Endothelial cell of umbilical vein (primary cell): ENCODE results near the gene SCPEP1. TPM values are rescaled to one million over a fixed set of nuclear protein-coding genes. Genes with fewer than 3 reads are reported as not detected.

Experiments
- BruUV-seq: library from RNA; stranded (reverse); fragments of 400-500 nt; replicated peaks from 2 replicates; lab custom pipeline; 2021; lab: Mats Ljungman, UMichigan
- CTCF ChIA-PET: fragments of 300-600, 350-600 bp; sonication (Branson Sonifier 250); formaldehyde crosslinking; loops from one replicate; lab custom pipeline; 2021; ENCODE audit warnings: antibody characterized with exemption, inconsistent platforms; lab: Charles Lee
- POLR2A ChIA-PET: fragments of 300-600, 350-600 bp; sonication (Branson Sonifier 250); formaldehyde crosslinking; loops from one replicate; lab custom pipeline; 2021; ENCODE audit warnings: antibody characterized with exemption, inconsistent platforms; lab: Charles Lee
- DNase-seq: peaks from one replicate; pipeline ENCODE4 v3.0.0-alpha.2; 2011; ENCODE audit warnings: low read depth, low spot score
- FAIRE-seq: peaks from 2 replicates; lab custom pipeline; 2011; peaks lifted over from hg19 to GRCh38; lab: Jason Lieb, UNC
- H2AFZ ChIP-seq: 2 replicates; pipeline ENCODE4 v1.6.0; 2012; ENCODE audit warnings: low read depth, low read length, control low read depth, inconsistent platforms
- H3K27ac ChIP-seq: 2 replicates; pipeline ENCODE4 v1.5.1; 2011; ENCODE audit warnings: low read depth, mild to moderate bottlenecking, control low read depth, low read length, moderate library complexity; ENCODE audit not compliant: insufficient read depth
- H3K27me3 ChIP-seq, 2 experiments: 2 replicates each; pipeline versions ENCODE4 v1.6.0 to v1.6.1; 2011; ENCODE audit warnings: low read length in 2 of 2, mixed read lengths in 1 of 2; ENCODE audit not compliant: control insufficient read depth in 2 of 2, insufficient read depth in 2 of 2
- H3K36me3 ChIP-seq, 2 experiments: 2 replicates in 1 of 2; 3 replicates in 1 of 2; pipeline ENCODE4 v1.5.1; 2011; ENCODE audit warnings: low read length in 2 of 2, mild to moderate bottlenecking in 1 of 2, moderate library complexity in 1 of 2; ENCODE audit not compliant: control insufficient read depth in 2 of 2, insufficient read depth in 2 of 2; ENCODE audit errors: extremely low read depth in 1 of 2
- H3K4me1 ChIP-seq: 3 replicates; pipeline ENCODE4 v1.5.1; 2011; ENCODE audit warnings: mild to moderate bottlenecking, low read length; ENCODE audit not compliant: control insufficient read depth, insufficient read depth; ENCODE audit errors: extremely low read depth
- H3K4me2 ChIP-seq: 2 replicates; pipeline ENCODE4 v1.6.1; 2011; ENCODE audit warnings: low read length, control low read depth, mixed read lengths; ENCODE audit not compliant: insufficient read depth
- H3K4me3 ChIP-seq, 3 experiments: fragments of 200-600 bp in 1 of 3; sonication (generic), shearing (Covaris generic) in 1 of 3; replicated peaks in 1 of 3; 2 replicates each; pipeline ENCODE4 v1.5.1; 2011 to 2016; ENCODE audit warnings: control low read depth in 3 of 3, low read length in 3 of 3, mild to moderate bottlenecking in 2 of 3, inconsistent platforms in 1 of 3, low read depth in 1 of 3, moderate library complexity in 1 of 3; ENCODE audit not compliant: insufficient read depth in 1 of 3
- H3K79me2 ChIP-seq: 2 replicates; pipeline ENCODE4 v1.6.0; 2012; ENCODE audit warnings: low read length, inconsistent platforms; ENCODE audit not compliant: control insufficient read depth, insufficient read depth
- H3K9ac ChIP-seq: replicated peaks from 2 replicates; pipeline ENCODE3; 2011; ENCODE audit warnings: low read length, control low read depth; ENCODE audit not compliant: insufficient read depth; ENCODE audit errors: extremely low read depth
- H3K9me1 ChIP-seq: replicated peaks from 3 replicates; pipeline ENCODE4 v1.6.0; 2011; ENCODE audit warnings: mild to moderate bottlenecking, low read length; ENCODE audit not compliant: control insufficient read depth, insufficient read depth; ENCODE audit errors: extremely low read depth
- H3K9me3 ChIP-seq: replicated peaks from 2 replicates; pipeline ENCODE4 v1.5.1; 2012; ENCODE audit warnings: low read length, inconsistent platforms; ENCODE audit not compliant: control insufficient read depth, insufficient read depth
- H4K20me1 ChIP-seq: replicated peaks from 2 replicates; pipeline ENCODE3; 2011; ENCODE audit warnings: mild to moderate bottlenecking, low read length; ENCODE audit not compliant: control insufficient read depth, insufficient read depth; ENCODE audit errors: extremely low read depth
- EZH2 ChIP-seq: IDR thresholded peaks from 2 replicates; pipeline ENCODE4 v1.6.1; 2012; ENCODE audit warnings: borderline replicate concordance, low read depth, mild to moderate bottlenecking, moderate library complexity, low read length, inconsistent platforms; ENCODE audit not compliant: severe bottlenecking
- FOS ChIP-seq: IDR thresholded peaks from 2 replicates; pipeline ENCODE4 v1.6.1; 2011; ENCODE audit warnings: mild to moderate bottlenecking, low read length, moderate library complexity, borderline replicate concordance; ENCODE audit not compliant: insufficient read depth
- GATA2 ChIP-seq: IDR thresholded peaks from 2 replicates; pipeline ENCODE4 v1.7.0; 2011; ENCODE audit warnings: low read depth, mild to moderate bottlenecking, moderate library complexity, mixed read lengths, low read length; ENCODE audit not compliant: insufficient read length, insufficient read depth
- JUN ChIP-seq: IDR thresholded peaks from 2 replicates; pipeline ENCODE4 v1.6.1; 2011; ENCODE audit warnings: borderline replicate concordance, low read depth; ENCODE audit not compliant: insufficient read length, insufficient read depth
- MYC ChIP-seq: IDR thresholded peaks from one replicate; pipeline ENCODE4 v1.6.1; 2011; ENCODE audit warnings: mild to moderate bottlenecking, low read depth, low read length
- POLR2A ChIP-seq: IDR thresholded peaks from 2 replicates; pipeline ENCODE4 v1.6.1; 2012; ENCODE audit warnings: low read depth, mild to moderate bottlenecking, control low read depth, low read length
- POLR2AphosphoS5 ChIP-seq: IDR thresholded peaks from 2 replicates; pipeline ENCODE4 v1.6.1; 2012; ENCODE audit warnings: low read depth, mild to moderate bottlenecking, control low read depth, low read length, moderate library complexity; ENCODE audit not compliant: insufficient read depth
- dilution Hi-C: fragments of 300-500 bp; cut with MboI; formaldehyde crosslinking; loops from one replicate; pipeline ENCODE4 v1.15.0; 2019; ENCODE audit warnings: low sequenced_read_pairs; ENCODE audit not compliant: extremely low pct_ligation_motif_present
- intact Hi-C: fragments of 100-400 bp; cut with micrococcal nuclease; formaldehyde crosslinking; loops from one replicate; pipeline ENCODE4 v1.10.0; 2022
- polyA plus RNA-seq, 4 experiments: library from polyadenylated mRNA; depleted of rRNA in 3 of 4; stranded (reverse) in 3 of 4; unstranded in 1 of 4; fragments of >200 nt; gene quantifications; 2 replicates each; pipeline versions ENCODE4 v1.2.1 to v1.2.3, GENCODE V29; 2011 to 2012; ENCODE audit warnings: missing spikeins in 1 of 4
- total RNA-seq: library from RNA; stranded (reverse); gene quantifications from 2 replicates; pipeline ENCODE4 v1.2.3, GENCODE V29; 2021
- TF ChIP-seq, protein P1 (sequence below), 2 donors: IDR thresholded peaks; 1 replicate in 1 of 2; 2 replicates in 1 of 2; pipeline ENCODE4 v1.5.1; 2011; ENCODE audit warnings: low read length in 2 of 2, mild to moderate bottlenecking in 2 of 2, moderate library complexity in 2 of 2, control low read depth in 1 of 2, inconsistent platforms in 1 of 2, low read depth in 1 of 2; ENCODE audit not compliant: insufficient read depth in 1 of 2; ENCODE audit errors: extremely low read depth in 1 of 2
- TF ChIP-seq, protein P2 (sequence below): IDR thresholded peaks from 2 replicates; pipeline ENCODE4 v1.6.1; 2011; ENCODE audit not compliant: insufficient read depth, insufficient read length

The SCPEP1 gene
- total and polyA plus RNA-seq, 2 donors (not counting 3 experiments of a cell fraction or from before 2014, with no cell fraction given), result 38.6 to 43.6 TPM

DNA sequence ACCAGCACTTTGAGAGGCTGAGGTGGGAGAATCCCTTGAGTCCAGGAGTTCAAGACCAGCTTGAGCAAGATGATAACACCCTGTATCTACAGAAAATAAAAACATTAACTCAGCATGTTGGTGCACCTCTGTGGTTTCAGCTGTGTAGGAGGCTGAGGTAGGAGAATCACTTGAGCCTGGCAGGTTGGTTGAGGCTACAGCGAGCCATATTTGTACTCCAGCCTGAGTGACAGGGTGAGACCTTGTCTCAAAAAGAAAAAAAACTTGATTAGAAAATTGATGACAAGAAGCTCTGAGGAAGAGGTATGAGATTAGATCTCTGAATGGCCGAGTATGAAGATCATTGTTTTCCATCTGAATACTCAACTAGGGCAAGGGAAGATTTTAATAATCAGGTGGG is 31.0 kb downstream of the SCPEP1 start:
- dilution Hi-C loops, result no loop called here
- no peak for DNase-seq
- Histone ChIP-seq H3K9me3 (no peaks in the 10 kb centered on the region), H2AFZ (no peak overlapping the region), H3K4me3 (no peak overlapping the region), H3K4me1 (peaks cover 4% of the 10 kb centered on the region), H3K27ac (no peak overlapping the region), H3K4me2 (no peak overlapping the region), H3K9me1 (no peaks in the 10 kb centered on the region), H3K27me3 (peaks cover 3 to 6% of the 10 kb centered on the region in 2 experiments), H4K20me1 (no peaks in the 10 kb centered on the region), H3K36me3 (no peaks in the 10 kb centered on the region), H3K79me2 (no peaks in the 10 kb centered on the region), H3K9ac (no peak overlapping the region)
- no TSS peak for BruUV-seq
- POLR2A ChIA-PET, result no interaction called here
- TF ChIP-seq MYC (no peak), GATA2 (no peak), POLR2A (no peak), JUN (no peak), POLR2AphosphoS5 (no peak), FOS (no peak), EZH2 (no peak)
- TF ChIP-seq, protein P1, sequence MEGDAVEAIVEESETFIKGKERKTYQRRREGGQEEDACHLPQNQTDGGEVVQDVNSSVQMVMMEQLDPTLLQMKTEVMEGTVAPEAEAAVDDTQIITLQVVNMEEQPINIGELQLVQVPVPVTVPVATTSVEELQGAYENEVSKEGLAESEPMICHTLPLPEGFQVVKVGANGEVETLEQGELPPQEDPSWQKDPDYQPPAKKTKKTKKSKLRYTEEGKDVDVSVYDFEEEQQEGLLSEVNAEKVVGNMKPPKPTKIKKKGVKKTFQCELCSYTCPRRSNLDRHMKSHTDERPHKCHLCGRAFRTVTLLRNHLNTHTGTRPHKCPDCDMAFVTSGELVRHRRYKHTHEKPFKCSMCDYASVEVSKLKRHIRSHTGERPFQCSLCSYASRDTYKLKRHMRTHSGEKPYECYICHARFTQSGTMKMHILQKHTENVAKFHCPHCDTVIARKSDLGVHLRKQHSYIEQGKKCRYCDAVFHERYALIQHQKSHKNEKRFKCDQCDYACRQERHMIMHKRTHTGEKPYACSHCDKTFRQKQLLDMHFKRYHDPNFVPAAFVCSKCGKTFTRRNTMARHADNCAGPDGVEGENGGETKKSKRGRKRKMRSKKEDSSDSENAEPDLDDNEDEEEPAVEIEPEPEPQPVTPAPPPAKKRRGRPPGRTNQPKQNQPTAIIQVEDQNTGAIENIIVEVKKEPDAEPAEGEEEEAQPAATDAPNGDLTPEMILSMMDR (IDR thresholded peaks at IDR 0.05; ENCODE audit: extremely low read depth in 1 of 2, insufficient read depth in 1 of 2, low read depth in 1 of 2, low read length in 2 of 2), result no peak
- TF ChIP-seq, protein P2, sequence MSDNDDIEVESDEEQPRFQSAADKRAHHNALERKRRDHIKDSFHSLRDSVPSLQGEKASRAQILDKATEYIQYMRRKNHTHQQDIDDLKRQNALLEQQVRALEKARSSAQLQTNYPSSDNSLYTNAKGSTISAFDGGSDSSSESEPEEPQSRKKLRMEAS, result no peak
- no peak for FAIRE-seq
- intact Hi-C loops, result no loop called here
- CTCF ChIA-PET, result interaction anchor here (0.8 to 3.0 kb wide), 6 partner anchors 10 to 509 kb away, joined by 3 to 19 read pairs (median 4); no protein-coding TSS in a partner anchor
